ENCODE data around the gene ACER2.

ACER2 gene

DNA sequence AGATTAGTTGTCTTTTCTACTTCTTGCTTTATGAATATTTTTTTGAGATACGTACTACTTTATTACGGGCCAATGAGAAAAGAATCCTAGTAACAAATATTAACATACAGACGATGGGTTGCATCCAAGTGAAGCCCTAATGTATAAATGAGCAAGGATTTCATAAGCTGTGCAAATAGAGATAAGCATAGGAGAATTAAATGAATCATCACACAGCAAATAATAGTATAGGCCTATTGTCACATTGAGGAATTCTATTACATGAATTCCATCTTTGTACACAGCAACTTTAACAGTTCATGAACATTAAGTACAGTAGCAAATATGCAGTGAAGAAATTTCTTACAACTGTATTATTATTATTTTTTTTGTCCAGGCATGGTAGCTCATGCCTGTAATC, 78.0 kb downstream of the ACER2 start:
- DNase-seq (ENCODE audit: low spot score), result no peak

DNA sequence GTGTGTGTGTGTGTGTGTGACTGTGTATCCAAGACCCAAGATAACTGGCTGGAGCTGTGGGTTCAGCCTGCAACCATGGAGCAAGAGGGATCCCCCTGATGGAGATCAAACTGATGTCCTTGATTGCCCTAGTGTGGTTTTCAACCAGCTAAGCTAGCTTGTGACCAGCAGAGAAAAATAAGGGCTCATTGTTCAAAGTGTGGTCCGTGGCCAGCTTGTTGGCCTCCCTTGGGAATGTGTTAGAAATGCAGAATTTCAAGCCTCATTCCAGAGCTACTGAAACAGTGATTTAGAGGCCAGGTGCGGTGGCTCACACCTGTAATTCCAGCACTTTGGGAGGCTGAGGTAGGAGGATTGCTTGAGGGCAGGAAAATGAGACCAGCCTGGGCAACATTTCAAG, 79.9 kb downstream of the ACER2 start:
- DNase-seq (ENCODE audit: low spot score), result no peak

DNA sequence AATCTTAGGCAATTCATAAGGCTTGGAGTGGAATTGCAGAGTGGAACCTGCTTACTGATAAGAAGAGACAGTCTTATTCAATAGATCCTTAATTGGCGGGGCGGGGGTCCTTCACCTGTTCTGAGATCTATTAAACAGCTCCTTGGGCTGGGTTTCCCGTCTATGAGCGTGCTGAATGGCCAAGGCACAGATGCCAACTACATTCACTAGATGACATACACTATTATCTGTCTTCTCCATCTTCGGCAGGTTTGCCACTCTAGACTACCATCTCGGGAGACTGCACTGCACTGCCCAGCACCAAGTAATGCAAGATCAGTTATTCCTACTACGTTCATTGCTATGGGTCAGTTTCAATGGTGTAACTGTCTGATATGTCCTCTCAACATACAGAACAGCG, 81.5 kb downstream of the ACER2 start:
- no peak for DNase-seq (ENCODE audit: low spot score)

DNA sequence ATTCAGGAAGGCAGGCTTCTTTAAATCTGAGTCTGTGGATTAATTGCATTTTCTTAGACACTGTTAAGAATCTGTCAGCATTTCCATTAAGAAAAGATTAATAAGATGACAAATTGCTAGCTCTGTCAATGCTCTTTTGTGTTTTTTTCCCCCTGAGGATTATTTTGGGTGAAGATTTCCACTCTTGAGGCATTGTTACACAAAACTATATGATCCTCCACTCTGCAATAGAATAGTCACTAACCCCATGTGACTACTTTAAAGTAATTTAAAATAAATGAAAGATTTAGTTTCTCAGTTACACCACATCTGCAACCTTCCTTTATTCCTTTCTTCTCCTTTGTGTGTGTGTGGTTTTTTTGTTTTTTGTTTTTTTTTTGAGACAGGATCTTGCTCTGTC, 82.0 kb downstream of the ACER2 start:
- DNase-seq (ENCODE audit: low spot score), result no peak

DNA sequence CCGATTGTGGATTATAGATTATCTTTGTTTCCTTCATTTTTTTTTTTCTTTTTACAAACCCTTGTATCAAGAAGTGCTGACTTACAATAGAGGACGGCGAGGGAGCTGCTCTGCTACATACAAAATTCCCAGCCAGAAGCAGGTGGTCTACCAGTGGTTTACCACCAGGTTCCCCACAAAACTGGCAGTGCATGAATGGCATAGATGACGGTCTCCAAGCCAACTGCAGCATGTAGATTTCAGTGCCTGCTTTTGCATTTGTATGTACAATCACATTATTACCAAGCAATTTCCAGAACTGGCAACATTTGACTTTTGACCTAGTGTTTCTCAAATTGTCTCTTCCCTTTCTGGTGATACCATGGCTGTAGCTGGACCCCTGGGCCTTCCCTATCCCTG, 84.0 kb downstream of the ACER2 start:
- no peak for DNase-seq (ENCODE audit: low spot score)

DNA sequence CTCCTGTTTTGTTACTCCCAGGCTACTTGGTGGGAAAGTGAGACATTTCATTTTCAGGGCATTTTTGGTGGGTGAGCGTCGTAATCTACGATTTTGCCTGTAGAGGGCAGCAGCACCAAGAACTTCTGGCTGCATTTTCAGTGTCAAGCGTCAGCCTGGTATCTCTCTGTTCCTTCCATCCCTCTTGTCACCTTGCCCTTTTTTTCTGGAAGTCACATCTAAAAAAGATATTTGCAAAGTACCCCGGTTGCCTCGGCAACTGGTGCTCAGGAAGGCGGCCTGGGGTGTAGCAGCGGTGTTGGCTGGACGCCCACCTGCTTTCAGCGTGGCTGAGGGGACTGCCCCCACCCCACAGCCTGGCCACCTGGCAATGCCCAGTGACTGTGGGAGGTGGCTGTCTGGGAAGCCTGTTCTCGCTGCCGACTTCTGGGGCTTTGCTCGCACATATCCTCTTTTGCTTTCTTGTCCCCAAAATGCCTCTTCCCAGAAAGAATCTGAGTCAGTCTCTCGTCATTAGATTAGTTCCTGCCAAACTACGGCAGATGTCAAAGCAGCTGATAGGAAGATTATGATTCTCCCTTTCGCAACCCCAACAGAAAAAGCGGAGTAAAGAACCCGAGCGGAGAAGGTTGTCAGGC, 84.5 kb downstream of the ACER2 start:
- DNase-seq (ENCODE audit: low spot score), result peak; percentile 37

DNA sequence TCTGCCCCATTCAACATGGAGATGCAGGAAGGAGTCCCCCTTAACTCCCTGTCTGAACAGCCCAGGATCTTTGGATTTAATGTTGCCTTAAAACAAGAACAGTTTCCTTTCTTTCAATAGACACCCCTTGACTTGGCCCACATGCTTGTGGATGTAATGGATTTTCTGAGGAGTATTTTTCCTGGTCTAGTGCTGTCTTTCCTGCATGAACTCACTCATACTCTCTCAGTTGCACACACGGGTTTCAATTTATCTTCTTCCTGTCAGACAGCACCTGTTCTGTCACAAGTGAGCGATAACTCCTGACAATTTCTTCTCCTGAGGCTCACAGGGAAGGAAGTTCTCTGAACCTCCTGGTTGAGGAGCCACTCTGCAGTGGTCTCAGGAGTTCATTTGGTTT, 85.1 kb downstream of the ACER2 start:
- no peak for DNase-seq (ENCODE audit: low spot score)

DNA sequence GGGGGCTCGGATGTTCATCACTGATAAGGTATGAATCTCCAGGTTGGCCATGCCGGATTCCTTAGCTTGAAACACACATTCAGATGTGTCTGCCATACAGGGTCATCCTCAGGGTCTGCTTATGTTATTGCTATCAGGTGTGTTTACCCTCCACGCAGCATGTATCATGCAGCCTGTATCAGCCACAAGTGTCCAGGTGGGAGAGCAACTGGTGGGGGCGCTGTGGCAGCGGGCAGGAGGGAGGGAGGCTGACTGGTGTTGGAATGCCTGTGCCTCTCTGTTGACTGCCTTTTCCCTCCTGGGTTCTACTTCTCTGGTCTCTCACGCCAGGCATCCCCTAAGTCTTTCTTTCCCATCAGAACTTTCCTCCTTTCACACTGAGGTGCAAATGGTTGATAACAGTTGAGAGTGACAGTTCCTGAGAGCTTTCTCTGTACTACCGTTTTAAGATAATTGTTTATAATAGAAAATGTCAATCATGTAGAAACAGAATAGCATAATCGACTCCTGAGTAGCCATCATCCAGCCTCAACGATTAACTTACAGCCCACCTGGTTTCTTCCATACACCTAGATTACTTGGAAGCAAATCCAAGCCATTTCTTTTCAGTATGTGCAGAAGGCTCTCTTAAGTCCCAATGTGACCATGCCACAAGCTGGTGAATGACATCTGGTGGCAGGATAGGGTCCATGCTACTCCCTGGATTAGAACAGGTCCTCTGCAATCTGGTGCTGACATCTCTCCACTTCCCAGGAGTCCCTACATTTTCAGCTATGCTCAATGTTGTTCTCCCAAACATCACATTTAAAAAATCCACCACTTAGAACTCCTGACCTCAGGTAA, 86.6 kb downstream of the ACER2 start:
- no peak for DNase-seq (ENCODE audit: low spot score)

DNA sequence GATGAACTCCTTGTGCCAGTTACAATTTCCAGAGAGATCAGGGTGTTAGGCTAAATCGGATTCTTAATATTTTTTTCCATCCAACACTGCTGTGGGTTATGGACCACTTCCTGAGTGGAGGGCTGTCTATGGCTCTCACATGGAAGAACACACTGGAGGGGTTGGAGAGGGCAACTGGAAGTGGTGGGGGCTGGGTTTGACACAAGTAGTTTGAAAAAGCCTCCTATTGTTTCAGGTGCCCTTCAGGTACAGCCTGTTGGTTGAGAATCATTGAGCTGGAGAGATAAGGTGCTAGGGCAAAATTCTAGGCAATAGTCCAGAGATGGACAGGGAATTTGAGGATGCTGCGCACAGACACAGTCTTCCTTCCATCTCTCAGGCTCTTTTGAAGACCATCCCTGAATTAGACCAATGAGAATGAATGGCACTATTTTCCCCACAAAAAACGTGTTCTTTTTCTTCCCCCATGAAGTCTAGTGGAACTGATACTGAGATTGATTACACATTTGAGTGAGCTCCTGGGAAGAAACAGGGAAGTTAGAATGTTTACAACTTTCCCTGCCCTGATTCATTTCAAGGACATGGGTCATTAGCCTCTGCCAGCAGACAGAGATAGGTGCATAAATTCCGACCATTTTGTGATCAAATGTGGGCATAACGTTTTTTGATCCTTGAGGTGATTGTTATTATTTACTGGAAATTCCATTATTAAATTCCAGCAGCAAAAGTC, 87.7 kb downstream of the ACER2 start:
- no peak for DNase-seq (ENCODE audit: low spot score)

DNA sequence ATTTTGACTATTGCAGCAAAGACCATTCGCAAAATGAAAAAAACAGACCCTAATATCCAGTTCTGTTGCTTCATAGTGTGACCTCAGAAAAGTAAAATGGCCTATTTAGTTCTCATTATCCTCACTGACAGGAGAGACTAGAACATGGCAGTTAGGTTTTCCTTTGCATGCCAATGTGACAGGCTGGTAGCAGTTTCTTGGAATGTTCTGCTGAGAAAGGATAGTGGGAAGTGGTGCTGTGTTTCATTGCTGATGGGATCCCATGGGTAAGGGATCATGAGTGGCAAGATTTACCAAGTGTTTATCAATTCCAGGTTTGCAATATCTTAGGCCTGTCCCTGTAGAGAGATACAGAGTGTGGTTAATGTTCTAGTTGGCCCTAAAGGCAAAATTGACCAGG, 88.5 kb downstream of the ACER2 start:
- DNase-seq (ENCODE audit: low spot score), result no peak

DNA sequence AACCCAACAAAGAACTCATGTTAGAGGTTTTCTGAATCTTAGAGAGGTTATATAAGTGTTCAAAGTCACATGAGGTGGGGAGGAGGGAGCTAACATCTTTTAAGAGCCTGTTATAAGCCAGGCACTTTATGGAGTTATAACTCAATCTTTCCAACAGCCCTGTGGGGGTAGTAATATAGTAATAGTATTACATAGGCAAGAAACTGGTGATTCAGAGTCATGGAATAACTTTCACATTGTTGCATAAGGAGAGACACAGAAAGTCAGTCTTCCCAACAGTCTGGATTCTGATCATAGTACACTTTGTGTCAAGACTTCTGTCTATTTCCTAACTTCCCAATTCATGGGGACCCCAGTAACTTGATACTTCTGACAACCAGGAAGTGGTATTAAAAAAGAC, 89.2 kb downstream of the ACER2 start:
- DNase-seq (ENCODE audit: low spot score), result no peak
